A673 (cell line): Measurements from ENCODE around the gene GABRB3. TPM values are rescaled to one million over a fixed set of nuclear protein-coding genes. Genes with fewer than 3 reads are reported as not detected.

Source experiments
- BruUV-seq: library from RNA; stranded (reverse); fragments of 400-500 nt; replicated peaks from 2 replicates; lab custom pipeline; 2021; lab: Mats Ljungman, UMichigan
- CTCF ChIA-PET: fragments of 300-600 bp; sonication (Branson Sonifier 250); formaldehyde crosslinking; loops from one replicate; lab custom pipeline; 2022; ENCODE audit warnings: antibody characterized with exemption; lab: Charles Lee
- POLR2A ChIA-PET: fragments of 300-600 bp; sonication (Branson Sonifier 250); formaldehyde crosslinking; loops from one replicate; lab custom pipeline; 2022; ENCODE audit warnings: antibody characterized with exemption; ENCODE audit not compliant: low non-redundant PET; lab: Charles Lee
- DNase-seq: peaks from one replicate; pipeline ENCODE4 v3.0.0-alpha.2; 2015; ENCODE audit warnings: low spot score
- H3K27ac ChIP-seq: fragments of 200-600 bp; sonication (generic); 2 replicates; pipeline ENCODE4 v1.5.1; 2016; ENCODE audit warnings: mixed run types, low read depth, mild to moderate bottlenecking, mixed read lengths, antibody characterized with exemption, low read length; ENCODE audit not compliant: poor library complexity, severe bottlenecking
- H3K27me3 ChIP-seq: fragments of 200-600 bp; sonication (generic); replicated peaks from 2 replicates; pipeline ENCODE4 v1.6.1; 2017; ENCODE audit warnings: mixed run types, low read depth, mild to moderate bottlenecking, mixed read lengths, antibody characterized with exemption, low read length; ENCODE audit not compliant: insufficient read depth, poor library complexity
- H3K36me3 ChIP-seq: fragments of 200-600 bp; sonication (generic); 2 replicates; pipeline ENCODE4 v1.6.1; 2016; ENCODE audit warnings: mixed run types, mild to moderate bottlenecking, mixed read lengths, antibody characterized with exemption, low read length; ENCODE audit not compliant: insufficient read depth, poor library complexity, severe bottlenecking
- H3K4me1 ChIP-seq: fragments of 200-600 bp; sonication (generic); 2 replicates; pipeline ENCODE4 v1.6.1; 2017; ENCODE audit warnings: mixed run types, mild to moderate bottlenecking, mixed read lengths, antibody characterized with exemption, low read length; ENCODE audit not compliant: insufficient read depth, poor library complexity, severe bottlenecking
- H3K4me3 ChIP-seq: fragments of 200-600 bp; sonication (generic); 2 replicates; pipeline ENCODE4 v1.5.1; 2016; ENCODE audit warnings: low read depth, mixed run types, mild to moderate bottlenecking, mixed read lengths, low read length; ENCODE audit not compliant: poor library complexity, severe bottlenecking
- H3K9me3 ChIP-seq: fragments of 200-600 bp; sonication (generic); 2 replicates; pipeline ENCODE4 v1.6.1; 2016; ENCODE audit warnings: mixed run types, low read depth, mild to moderate bottlenecking, mixed read lengths, antibody characterized with exemption, low read length; ENCODE audit not compliant: poor library complexity, severe bottlenecking
- CTCF ChIP-seq: fragments of 300-800, 200-600 bp; sonication (generic); conservative IDR thresholded peaks from 2 replicates; pipeline ENCODE4 v1.5.1; 2017; ENCODE audit warnings: low read depth, mild to moderate bottlenecking, antibody characterized with exemption, low read length, moderate library complexity, mixed read lengths
- EZH2 ChIP-seq: fragments of 200-600 bp; sonication (generic); IDR thresholded peaks from 2 replicates; pipeline ENCODE4 v1.6.1; 2017; ENCODE audit warnings: borderline replicate concordance, low read depth, mild to moderate bottlenecking, mixed read lengths, antibody characterized with exemption, low read length; ENCODE audit not compliant: poor library complexity, severe bottlenecking
- intact Hi-C: fragments of 100-400 bp; cut with micrococcal nuclease; formaldehyde crosslinking; loops from one replicate; pipeline ENCODE4 v1.10.0; 2022; ENCODE audit not compliant: unreplicated experiment
- total RNA-seq: library from RNA; stranded (reverse); gene quantifications from 2 replicates; pipeline ENCODE4 v1.2.3, GENCODE V29; 2021

The GABRB3 gene
- total RNA-seq, 1 experiment from 2014 or later = not detected

DNA sequence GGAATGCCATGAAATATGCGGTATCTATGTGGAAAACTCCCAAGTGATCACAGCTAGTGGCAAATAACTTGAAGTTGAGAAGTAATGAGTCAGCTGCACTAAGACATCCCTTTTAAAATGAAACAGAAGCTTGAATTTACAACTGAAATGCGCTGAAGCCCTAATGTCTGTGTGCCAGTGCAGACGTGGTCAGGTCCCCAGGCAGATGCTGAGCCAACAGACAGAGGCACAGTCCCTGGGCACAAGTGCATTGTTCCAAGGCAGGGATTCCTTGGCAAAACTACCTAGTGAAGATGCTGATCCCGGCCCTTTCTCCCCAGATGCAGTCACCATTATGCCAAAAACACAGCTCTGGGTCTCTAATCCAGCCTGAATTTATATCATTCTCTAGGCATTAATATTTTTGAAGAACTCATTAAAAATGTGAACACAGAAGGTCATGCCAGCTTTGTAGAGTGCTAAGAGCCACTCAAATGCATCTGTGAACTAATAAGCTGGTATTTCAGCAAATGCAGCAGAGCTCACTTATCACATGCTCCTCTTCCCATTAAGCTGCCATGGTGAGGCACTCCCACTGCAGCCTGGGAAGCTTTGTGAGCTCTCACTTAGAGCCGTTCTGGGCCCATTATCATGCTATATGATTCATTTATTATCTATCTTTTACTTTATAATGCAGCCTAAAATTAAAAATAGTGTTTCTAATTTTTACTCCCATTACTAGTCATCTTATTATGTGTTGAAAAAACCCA lies 200.1 kb downstream of the GABRB3 start:
- Histone ChIP-seq H3K27me3 (no peaks in the 10 kb centered on the region), H3K27ac (no peak overlapping the region), H3K9me3 (peaks cover 71% of the 10 kb centered on the region), H3K4me1 (no peaks in the 10 kb centered on the region), H3K4me3 (no peak overlapping the region), H3K36me3 (no peaks in the 10 kb centered on the region)
- ChIA-PET POLR2A (no interaction called here), CTCF (no interaction called here)
- BruUV-seq = no TSS peak
- TF ChIP-seq EZH2 = no peak
- no peak for TF ChIP-seq CTCF
- intact Hi-C loops = no loop called here
- DNase-seq = no peak

GRCh38 chr15:26571346-26571745 lies 201.5 kb downstream of the GABRB3 start:
- H3K27me3 ChIP-seq = no peaks in the 10 kb centered on the region
- no TSS peak for BruUV-seq
- H3K36me3 ChIP-seq = no peaks in the 10 kb centered on the region
- peaks cover 67% of the 10 kb centered on the region for H3K9me3 ChIP-seq
- CTCF ChIA-PET = no interaction called here
- H3K27ac ChIP-seq = no peak overlapping the region
- POLR2A ChIA-PET = no interaction called here
- TF ChIP-seq CTCF (no peak), EZH2 (no peak)
- no peak for DNase-seq
- H3K4me3 ChIP-seq = no peak overlapping the region
- intact Hi-C loops = no loop called here
- no peaks in the 10 kb centered on the region for H3K4me1 ChIP-seq

DNA sequence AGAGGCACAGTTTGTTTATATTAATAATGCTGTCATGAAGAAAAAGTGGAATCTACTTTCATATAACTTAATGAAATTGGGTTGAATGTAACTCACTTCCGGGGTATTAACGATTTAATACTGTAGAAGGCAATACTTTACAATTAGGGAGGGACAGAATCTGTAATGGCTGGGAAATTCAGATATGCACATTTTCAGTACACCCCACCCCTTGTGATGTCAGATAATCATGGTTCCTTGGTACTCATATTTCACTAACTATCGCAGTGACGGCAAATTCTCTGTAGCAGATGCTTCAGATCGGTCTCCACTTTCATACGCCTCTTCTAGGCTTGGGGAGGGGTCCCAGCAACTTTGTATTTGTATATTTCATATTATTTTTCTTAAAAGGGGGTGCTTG lies 207.3 kb downstream of the GABRB3 start:
- Histone ChIP-seq H3K27me3 (no peaks in the 10 kb centered on the region), H3K27ac (no peak overlapping the region), H3K4me3 (no peak overlapping the region), H3K4me1 (no peaks in the 10 kb centered on the region), H3K36me3 (no peaks in the 10 kb centered on the region), H3K9me3 (peaks cover 62% of the 10 kb centered on the region)
- ChIA-PET POLR2A (no interaction called here), CTCF (no interaction called here)
- DNase-seq = no peak
- BruUV-seq = no TSS peak
- intact Hi-C loops = no loop called here
- TF ChIP-seq CTCF = no peak
- TF ChIP-seq EZH2 = no peak
